Prostate gland (tissue), 2 donors: ENCODE results near the gene RNF113B. TPM values are rescaled to one million over a fixed set of nuclear protein-coding genes. Genes with fewer than 3 reads are reported as not detected.

ENCODE experiments used
- DNase-seq: peaks from one replicate; pipeline ENCODE4 v3.0.0-alpha.2; 2019; ENCODE audit warnings: low spot score
- H3K27ac ChIP-seq, 2 donors: fragments of 200-600 bp; sonication (generic); 2 replicates each; pipeline ENCODE4 v1.5.1; 2017 to 2019
- H3K27me3 ChIP-seq: fragments of 200-600 bp; sonication (generic); replicated peaks from 2 replicates; pipeline ENCODE4 v1.5.1; 2019; ENCODE audit not compliant: insufficient read depth
- H3K36me3 ChIP-seq, 2 donors: fragments of 200-600 bp; sonication (generic); 1 replicate in 1 of 2; 2 replicates in 1 of 2; pipeline versions ENCODE4 v1.5.1 to v1.8.1; 2017 to 2019
- H3K4me1 ChIP-seq: fragments of 200-600 bp; sonication (generic); replicated peaks from 2 replicates; pipeline ENCODE4 v1.5.1; 2019
- H3K4me3 ChIP-seq, 2 donors: fragments of 200-600 bp; sonication (generic); 2 replicates each; pipeline ENCODE4 v1.5.1; 2017 to 2019
- H3K9me3 ChIP-seq: fragments of 200-600 bp; sonication (generic); 2 replicates; pipeline ENCODE4 v1.5.1; 2017
- POLR2A ChIP-seq: fragments of 450-650 bp; IDR thresholded peaks from one replicate; pipeline ENCODE4 v1.6.1; 2016; ENCODE audit warnings: antibody characterized with exemption, mild to moderate bottlenecking
- POLR2AphosphoS5 ChIP-seq: sonication (generic); formaldehyde crosslinking; IDR thresholded peaks from one replicate; pipeline ENCODE4 v1.6.1; 2017; ENCODE audit warnings: antibody characterized with exemption
- WGBS: methylation state at CpG from one replicate; pipeline ENCODE4 v1.1.5; 2018; 5-methylcytosine and 5-hydroxymethylcytosine counted together
- intact Hi-C: fragments of 100-400 bp; cut with DNase I; formaldehyde crosslinking; loops from one replicate; pipeline ENCODE4 v1.14.2; 2022
- total RNA-seq, 2 donors: library from RNA; depleted of rRNA; stranded (reverse); fragments of >200 nt; gene quantifications; one replicate each; pipeline ENCODE4 v1.1.0, GENCODE V29; 2016
- TF ChIP-seq, protein P1 (sequence below), 4 experiments: fragments of 200-600 bp in 2 of 4; fragments of 450-650 bp in 2 of 4; sonication (generic) in 2 of 4; IDR thresholded peaks; 1 replicate in 3 of 4; 2 replicates in 1 of 4; pipeline ENCODE4 v1.5.1; 2016 to 2019; ENCODE audit warnings: antibody characterized with exemption in 4 of 4, mild to moderate bottlenecking in 2 of 4, moderate library complexity in 2 of 4

Gene RNF113B
- total RNA-seq, 2 donors from 2014 or later: 11.2 TPM; not detected in 1

DNA sequence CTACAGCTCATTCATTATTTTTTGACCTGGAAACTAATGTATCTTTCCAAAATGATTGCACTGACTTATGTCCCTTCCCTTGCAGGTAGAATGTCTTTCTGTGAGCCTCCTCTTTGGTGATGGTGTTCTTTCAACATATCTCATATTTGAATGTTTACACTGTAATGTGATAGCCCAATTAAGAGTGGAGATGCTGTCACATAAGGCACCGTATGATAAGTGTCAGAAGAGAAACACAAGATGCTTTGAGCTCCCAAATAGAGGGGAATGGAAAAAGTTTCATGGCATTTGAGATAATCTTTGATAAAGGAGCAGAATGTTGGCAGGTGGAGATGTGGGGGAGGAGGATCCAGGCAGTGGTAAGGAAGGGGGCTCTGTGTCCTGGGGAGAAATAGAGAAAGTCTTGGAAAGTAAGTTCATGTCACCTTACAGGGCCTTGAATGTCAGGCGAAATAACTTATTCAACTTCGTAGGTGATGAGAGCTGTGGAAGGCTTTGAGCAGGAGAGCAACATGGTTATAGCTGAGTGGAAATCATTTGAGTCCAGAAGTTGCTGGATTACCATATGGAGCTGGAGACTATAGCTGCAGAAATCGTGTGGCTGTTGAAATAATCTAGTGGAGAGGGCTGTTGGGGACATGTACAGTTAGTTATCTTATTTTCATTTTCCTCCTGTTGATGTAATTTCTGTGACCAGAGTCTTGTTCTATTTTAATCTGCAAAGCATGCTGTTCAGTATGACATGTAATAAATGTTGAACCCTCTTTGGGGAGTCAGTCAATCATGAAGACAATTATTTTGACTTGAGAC is 10.3 kb upstream of the RNF113B start:
- Histone ChIP-seq H3K27me3 (no peaks in the 10 kb centered on the region), H3K4me3 (no peak overlapping the region), H3K27ac (peak overlapping the region in 1 of 2 donors; percentile 9), H3K4me1 (no peaks in the 10 kb centered on the region), H3K9me3 (no peaks in the 10 kb centered on the region), H3K36me3 (no peaks in the 10 kb centered on the region)
- 45% methylated on average over 4 of the region's 4 CpGs for WGBS
- intact Hi-C loops: no loop called here
- TF ChIP-seq POLR2AphosphoS5 (no peak), POLR2A (no peak)
- TF ChIP-seq, protein P1, sequence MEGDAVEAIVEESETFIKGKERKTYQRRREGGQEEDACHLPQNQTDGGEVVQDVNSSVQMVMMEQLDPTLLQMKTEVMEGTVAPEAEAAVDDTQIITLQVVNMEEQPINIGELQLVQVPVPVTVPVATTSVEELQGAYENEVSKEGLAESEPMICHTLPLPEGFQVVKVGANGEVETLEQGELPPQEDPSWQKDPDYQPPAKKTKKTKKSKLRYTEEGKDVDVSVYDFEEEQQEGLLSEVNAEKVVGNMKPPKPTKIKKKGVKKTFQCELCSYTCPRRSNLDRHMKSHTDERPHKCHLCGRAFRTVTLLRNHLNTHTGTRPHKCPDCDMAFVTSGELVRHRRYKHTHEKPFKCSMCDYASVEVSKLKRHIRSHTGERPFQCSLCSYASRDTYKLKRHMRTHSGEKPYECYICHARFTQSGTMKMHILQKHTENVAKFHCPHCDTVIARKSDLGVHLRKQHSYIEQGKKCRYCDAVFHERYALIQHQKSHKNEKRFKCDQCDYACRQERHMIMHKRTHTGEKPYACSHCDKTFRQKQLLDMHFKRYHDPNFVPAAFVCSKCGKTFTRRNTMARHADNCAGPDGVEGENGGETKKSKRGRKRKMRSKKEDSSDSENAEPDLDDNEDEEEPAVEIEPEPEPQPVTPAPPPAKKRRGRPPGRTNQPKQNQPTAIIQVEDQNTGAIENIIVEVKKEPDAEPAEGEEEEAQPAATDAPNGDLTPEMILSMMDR (IDR thresholded peaks at IDR 0.05): no peak
- DNase-seq: no peak

DNA sequence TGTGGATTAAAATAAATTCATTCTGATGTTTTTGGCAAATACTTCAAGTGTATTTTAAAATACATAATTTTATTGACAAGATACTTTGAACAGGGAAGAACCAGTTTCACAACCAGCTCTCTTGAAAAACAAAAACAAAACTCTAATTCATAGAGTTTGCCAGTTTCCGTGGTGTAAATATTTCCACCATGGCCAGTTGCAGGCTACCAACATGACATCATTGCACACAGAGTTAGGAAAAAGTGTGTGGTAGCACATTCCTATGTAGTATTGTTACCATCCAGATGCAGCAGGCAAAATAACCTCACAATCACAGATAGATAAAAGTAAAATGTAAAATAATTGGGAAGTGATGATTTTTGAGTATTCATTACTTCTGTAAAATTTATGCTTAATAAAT is 7.7 kb upstream of the RNF113B start:
- no peak for DNase-seq
- intact Hi-C loops: no loop called here
- no peak overlapping the region for H3K27ac ChIP-seq
- H3K4me1 ChIP-seq: no peaks in the 10 kb centered on the region
- TF ChIP-seq, protein P1 (IDR thresholded peaks at IDR 0.05): no peak
- TF ChIP-seq POLR2AphosphoS5 (no peak), POLR2A (no peak)
- no peaks in the 10 kb centered on the region for H3K36me3 ChIP-seq
- H3K9me3 ChIP-seq: no peaks in the 10 kb centered on the region
- WGBS: 67% methylated on average over 1 of the region's 1 CpG
- no peak overlapping the region for H3K4me3 ChIP-seq
- no peaks in the 10 kb centered on the region for H3K27me3 ChIP-seq

DNA sequence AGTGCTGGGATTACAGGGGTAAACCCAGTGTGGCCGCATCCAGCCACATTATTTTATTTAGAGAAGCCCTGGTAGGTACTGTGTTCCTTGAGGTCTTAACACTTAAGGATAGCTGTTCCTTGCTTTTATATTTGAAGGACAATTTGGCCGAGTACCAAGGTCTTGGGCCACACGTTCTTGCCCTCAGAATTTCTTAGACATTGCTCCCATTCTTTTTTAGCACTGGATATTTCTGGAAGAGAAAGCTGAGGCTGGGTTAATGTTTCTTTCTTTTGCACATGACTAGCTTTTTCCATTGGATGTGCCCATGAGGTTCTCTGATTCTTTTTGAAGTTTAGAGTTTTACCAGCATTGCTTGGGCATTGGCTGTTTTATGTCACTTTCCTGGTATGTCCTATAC is 5.5 kb upstream of the RNF113B start:
- DNase-seq: no peak
- no peak overlapping the region for H3K4me3 ChIP-seq
- no peaks in the 10 kb centered on the region for H3K36me3 ChIP-seq
- H3K4me1 ChIP-seq: no peaks in the 10 kb centered on the region
- TF ChIP-seq, protein P1 (IDR thresholded peaks at IDR 0.05): no peak
- TF ChIP-seq POLR2A (no peak), POLR2AphosphoS5 (no peak)
- H3K27ac ChIP-seq: no peak overlapping the region
- WGBS: 73% methylated on average over 3 of the region's 3 CpGs
- intact Hi-C loops: no loop called here
- H3K27me3 ChIP-seq: no peaks in the 10 kb centered on the region
- H3K9me3 ChIP-seq: no peaks in the 10 kb centered on the region

DNA sequence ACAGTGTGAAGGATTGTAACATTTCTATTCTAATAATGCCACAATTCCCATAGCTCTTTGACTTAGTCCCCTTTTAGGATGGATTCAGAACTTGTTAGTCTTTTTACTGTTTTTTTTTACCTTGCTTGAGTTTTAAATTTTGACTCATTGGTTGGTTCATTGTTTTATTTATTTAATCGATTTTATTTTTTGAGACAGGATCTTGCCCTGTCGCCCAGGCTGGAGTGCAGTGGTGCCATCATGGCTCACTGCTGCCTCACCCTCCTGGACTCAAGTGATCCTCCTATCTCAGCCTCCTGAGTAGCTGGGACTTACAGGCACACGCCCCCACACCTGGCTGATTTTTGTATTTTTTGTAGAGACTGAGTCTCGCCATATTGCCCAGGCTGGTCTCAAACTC is 5.1 kb upstream of the RNF113B start:
- no peak for DNase-seq
- TF ChIP-seq, protein P1 (IDR thresholded peaks at IDR 0.05): no peak
- TF ChIP-seq POLR2A (no peak), POLR2AphosphoS5 (no peak)
- intact Hi-C loops: no loop called here
- Histone ChIP-seq H3K4me3 (no peak overlapping the region), H3K36me3 (no peaks in the 10 kb centered on the region), H3K27me3 (no peaks in the 10 kb centered on the region), H3K4me1 (no peaks in the 10 kb centered on the region), H3K9me3 (no peaks in the 10 kb centered on the region), H3K27ac (no peak overlapping the region)
- 95% methylated on average over 4 of the region's 4 CpGs for WGBS
